Psoas muscle (tissue), 8 donors: ENCODE measurements around the gene PRM3. TPM values are rescaled to one million over a fixed set of nuclear protein-coding genes. Genes with fewer than 3 reads are reported as not detected.

ENCODE experiments used
- ATAC-seq, 4 donors: fragments of 200-7000 bp; cut with Tn5 transposase; one replicate each; pipeline ENCODE4 v1.9.1; 2020; ENCODE audit warnings: moderate library complexity in 3 of 4, mild to moderate bottlenecking in 2 of 4
- DNase-seq, 2 donors: peaks; one replicate each; pipeline ENCODE4 v3.0.0-alpha.2; 2020
- H3K27ac ChIP-seq: fragments of 200-600 bp; one replicate; pipeline ENCODE4 v1.8.0; 2022
- H3K27me3 ChIP-seq, 3 donors: fragments of 200-600 bp in 1 of 3; one replicate each; pipeline versions ENCODE4 v1.6.1 to v1.8.0; 2013 to 2022; ENCODE audit warnings: low read length in 2 of 3, mild to moderate bottlenecking in 2 of 3, moderate library complexity in 1 of 3; ENCODE audit not compliant: insufficient read depth in 3 of 3
- H3K36me3 ChIP-seq, 2 donors: fragments of 200-600 bp in 1 of 2; one replicate each; pipeline versions ENCODE4 v1.6.1 to v1.8.0; 2013 to 2022; ENCODE audit warnings: low read depth in 1 of 2, mild to moderate bottlenecking in 1 of 2, moderate library complexity in 1 of 2; ENCODE audit not compliant: insufficient read depth in 1 of 2
- H3K4me1 ChIP-seq: fragments of 200-600 bp; one replicate; pipeline ENCODE4 v1.8.0; 2022
- H3K4me3 ChIP-seq: fragments of 200-600 bp; one replicate; pipeline ENCODE4 v1.8.0; 2022; ENCODE audit warnings: mild to moderate bottlenecking
- H3K9me3 ChIP-seq: fragments of 200-600 bp; one replicate; pipeline ENCODE4 v1.8.0; 2022
- CTCF ChIP-seq: fragments of 200-600 bp; IDR thresholded peaks from one replicate; pipeline ENCODE4 v1.8.0; 2022; ENCODE audit warnings: antibody characterized with exemption
- WGBS, 3 donors: extraction: QIAGEN DNeasy Blood & Tissue Kit; methylation state at CpG; one replicate each; pipeline versions ENCODE4 v1.1.6 to v1.1.7; 2013; 5-methylcytosine and 5-hydroxymethylcytosine counted together
- intact Hi-C, 2 donors: fragments of 100-400 bp; cut with DNase I; formaldehyde crosslinking; loops; one replicate each; pipeline versions ENCODE4 v1.11.0 to v1.14.2; 2022
- polyA plus RNA-seq, 3 donors: library from polyadenylated mRNA; stranded (reverse); fragments of 200-250 nt; gene quantifications; one replicate each; pipeline ENCODE4 v1.2.3, GENCODE V29; 2013
- total RNA-seq, 4 donors: library from RNA; stranded (reverse); fragmentation: NEBNext Ultra II Directional in 2 of 4; extraction: Animal tissue kit (Norgen Biotek cat#: 25700) in 2 of 4; gene quantifications; one replicate each; pipeline versions ENCODE4 v1.2.1 to v1.2.4, GENCODE V29; 2021 to 2023
- donor health status: healthy with polysubstance abuse.
- donor health status: DM: no; HTN: no; CAD: no; lungs with moderate emphysema.
- donor health status: Bipolar disorder and iron deficiency.
- donor health status: healthy.
- donor health status: DM: yes; HTN: yes; CAD: no.
- donor health status: DM: no; HTN: no; CAD: no.
- donor health status: DM: no; HTN: no; CAD: no.
- donor health status: DM: yes; HTN: yes; CAD: no.

Gene PRM3
- total and polyA plus RNA-seq, 7 donors, result not detected

- no peaks in the 10 kb centered on the region for H3K9me3 ChIP-seq
- TF ChIP-seq CTCF, result no peak
- intact Hi-C loops, result no loop called here
- DNase-seq (no peak), ATAC-seq (no peak)
- no peaks in the 10 kb centered on the region for H3K4me1 ChIP-seq
- H3K27ac ChIP-seq, result no peak overlapping the region
- H3K4me3 ChIP-seq, result no peak overlapping the region
- no peaks in the 10 kb centered on the region for H3K36me3 ChIP-seq
- no peaks in the 10 kb centered on the region for H3K27me3 ChIP-seq
- WGBS, 3 donors, result 81 to 84% (median 83%) methylated on average over 7 of the region's 7 CpGs
Observed at GRCh38 chr16:11306997-11307638, 33.7 kb upstream of the PRM3 start.

GRCh38 chr16:11306381-11306780 is 33.0 kb upstream of the PRM3 start:
- no peaks in the 10 kb centered on the region for H3K27me3 ChIP-seq
- WGBS, 3 donors, result 85 to 90% (median 89%) methylated on average over 8 of the region's 8 CpGs
- intact Hi-C loops, result no loop called here

GRCh38 chr16:11303405-11304138 is 30.1 kb upstream of the PRM3 start:
- Histone ChIP-seq H3K4me3 (no peak overlapping the region), H3K9me3 (no peaks in the 10 kb centered on the region), H3K4me1 (no peaks in the 10 kb centered on the region), H3K27ac (no peak overlapping the region), H3K36me3 (no peaks in the 10 kb centered on the region), H3K27me3 (no peaks in the 10 kb centered on the region)
- ATAC-seq (no peak), DNase-seq (no peak)
- 56 to 63% (median 62%) methylated on average over 18 of the region's 18 CpGs for WGBS, 3 donors
- intact Hi-C loops, result no loop called here
- TF ChIP-seq CTCF, result no peak

More at GRCh38 chr16:11306381-11306780, 33.0 kb upstream of the PRM3 start:
- Histone ChIP-seq H3K9me3 (no peaks in the 10 kb centered on the region), H3K27ac (no peak overlapping the region), H3K4me1 (no peaks in the 10 kb centered on the region), H3K4me3 (no peak overlapping the region), H3K36me3 (no peaks in the 10 kb centered on the region)
- ATAC-seq, result no peak
- no peak for DNase-seq
- no peak for TF ChIP-seq CTCF

GRCh38 chr16:11302977-11303376 is 29.5 kb upstream of the PRM3 start:
- Histone ChIP-seq H3K27ac (no peak overlapping the region), H3K9me3 (no peaks in the 10 kb centered on the region), H3K4me1 (peaks cover 5% of the 10 kb centered on the region), H3K27me3 (no peaks in the 10 kb centered on the region), H3K4me3 (no peak overlapping the region), H3K36me3 (no peaks in the 10 kb centered on the region)
- DNase-seq (no peak), ATAC-seq (no peak)
- no peak for TF ChIP-seq CTCF
- WGBS, 3 donors, result 54 to 76% (median 69%) methylated on average over 4 of the region's 4 CpGs
- intact Hi-C loops, result no loop called here
